HG03039 (cell line): ENCODE measurements around the gene AFG3L2.

ENCODE experiments used
- ATAC-seq: cut with Tn5 transposase; IDR thresholded peaks from one replicate; pipeline ENCODE4 v1.9.1; 2021; ENCODE audit warnings: mild to moderate bottlenecking, moderate library complexity; ENCODE audit not compliant: unreplicated experiment

AFG3L2 gene

DNA sequence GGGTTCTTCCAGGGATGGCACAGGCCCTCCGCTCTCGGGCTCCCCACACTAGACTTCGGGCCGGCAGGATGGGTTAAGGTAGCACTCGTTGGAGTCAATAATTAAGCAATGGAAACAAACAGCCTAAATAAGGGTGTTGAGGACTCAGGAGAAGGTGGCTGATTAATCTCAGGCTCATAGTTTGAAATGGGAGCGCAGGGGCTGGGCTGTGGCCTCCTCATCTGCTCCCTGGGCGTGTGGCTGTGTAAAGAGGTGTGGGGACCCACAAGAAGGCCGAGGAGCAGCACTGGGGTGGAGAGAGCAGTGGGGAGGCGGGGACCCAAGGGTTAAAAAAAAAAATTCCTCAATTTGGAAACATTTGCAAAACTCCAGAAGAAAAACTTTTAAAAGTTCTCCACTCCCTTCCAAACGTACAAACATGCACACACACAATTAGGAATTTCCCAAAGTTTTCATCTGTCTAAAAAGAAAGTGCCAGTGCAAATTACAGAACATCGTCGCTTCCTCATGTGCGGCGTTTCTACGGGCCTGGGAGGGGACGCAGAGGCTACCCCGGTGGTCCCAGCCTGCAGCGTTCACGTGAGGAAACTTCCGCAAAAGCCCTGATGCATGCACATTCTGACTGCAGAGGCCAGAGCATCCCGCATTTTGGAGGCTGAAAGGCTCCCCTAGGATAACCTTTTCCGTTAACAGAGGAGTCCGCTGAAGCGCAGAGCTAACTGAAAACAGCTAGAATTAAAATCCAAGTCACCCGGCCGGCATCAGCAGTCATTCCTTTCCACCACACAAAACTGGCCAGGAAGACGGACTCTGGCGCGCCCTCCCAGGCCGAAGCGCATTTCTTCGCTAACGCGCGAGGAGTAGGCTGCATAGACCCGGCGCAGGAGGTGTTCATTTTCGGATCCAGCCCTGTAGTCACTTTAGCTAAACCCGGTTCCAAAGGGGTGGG lies 70.0 kb downstream of the AFG3L2 start:
- no peak for ATAC-seq

DNA sequence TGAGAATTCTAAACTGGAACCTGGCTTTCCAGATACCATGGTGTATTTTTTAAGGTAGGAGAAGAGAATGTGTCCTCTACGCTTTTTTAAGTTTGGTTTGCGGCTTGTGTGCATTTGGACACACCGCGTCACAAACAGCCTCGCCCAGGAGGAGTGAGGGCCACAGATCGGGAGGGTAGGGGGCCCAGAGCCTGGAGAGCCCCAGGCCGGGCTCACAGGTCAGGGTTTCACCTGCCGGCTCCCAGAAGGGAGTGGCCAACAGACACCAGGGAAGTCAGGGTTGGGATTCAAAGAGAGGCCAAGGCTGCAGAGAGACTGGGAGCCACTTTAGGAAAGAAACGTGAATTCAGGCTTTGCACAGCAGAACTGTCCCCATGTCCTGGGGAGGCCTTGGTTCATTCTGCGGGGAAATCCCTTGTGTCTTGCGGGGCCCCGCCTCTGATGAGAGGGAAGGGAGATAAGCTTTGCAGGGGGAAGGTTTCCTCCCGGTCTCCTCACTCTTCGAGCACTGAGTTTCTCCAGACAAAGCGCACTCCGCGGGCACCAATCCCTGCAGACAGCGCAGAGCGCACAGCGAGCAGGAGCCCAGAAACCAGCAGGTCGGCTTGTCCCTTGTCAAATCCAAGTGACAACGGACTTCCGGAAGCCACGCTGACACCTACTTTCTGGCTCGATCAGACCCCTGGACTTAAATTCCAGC lies 70.9 kb downstream of the AFG3L2 start:
- ATAC-seq = no peak

DNA sequence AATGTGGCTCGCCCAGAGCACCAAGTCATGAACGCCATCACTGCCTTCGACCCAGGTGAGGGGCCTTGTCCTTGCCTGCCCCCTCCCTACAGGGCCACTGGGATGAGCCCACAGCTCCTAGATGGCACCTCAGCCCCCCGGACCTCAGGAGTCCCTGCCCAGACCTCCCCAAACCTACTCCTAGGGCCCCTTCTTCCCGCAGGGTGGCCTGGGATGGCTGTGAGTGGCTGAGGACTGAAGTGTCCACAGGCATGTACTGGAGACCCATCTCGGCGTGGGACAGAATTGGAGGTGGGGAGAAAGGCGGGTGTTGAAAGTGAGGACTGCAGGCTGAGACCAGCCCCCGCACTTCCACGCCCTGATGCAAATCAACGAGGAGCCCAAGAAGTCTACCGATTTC lies 71.8 kb downstream of the AFG3L2 start:
- no peak for ATAC-seq

DNA sequence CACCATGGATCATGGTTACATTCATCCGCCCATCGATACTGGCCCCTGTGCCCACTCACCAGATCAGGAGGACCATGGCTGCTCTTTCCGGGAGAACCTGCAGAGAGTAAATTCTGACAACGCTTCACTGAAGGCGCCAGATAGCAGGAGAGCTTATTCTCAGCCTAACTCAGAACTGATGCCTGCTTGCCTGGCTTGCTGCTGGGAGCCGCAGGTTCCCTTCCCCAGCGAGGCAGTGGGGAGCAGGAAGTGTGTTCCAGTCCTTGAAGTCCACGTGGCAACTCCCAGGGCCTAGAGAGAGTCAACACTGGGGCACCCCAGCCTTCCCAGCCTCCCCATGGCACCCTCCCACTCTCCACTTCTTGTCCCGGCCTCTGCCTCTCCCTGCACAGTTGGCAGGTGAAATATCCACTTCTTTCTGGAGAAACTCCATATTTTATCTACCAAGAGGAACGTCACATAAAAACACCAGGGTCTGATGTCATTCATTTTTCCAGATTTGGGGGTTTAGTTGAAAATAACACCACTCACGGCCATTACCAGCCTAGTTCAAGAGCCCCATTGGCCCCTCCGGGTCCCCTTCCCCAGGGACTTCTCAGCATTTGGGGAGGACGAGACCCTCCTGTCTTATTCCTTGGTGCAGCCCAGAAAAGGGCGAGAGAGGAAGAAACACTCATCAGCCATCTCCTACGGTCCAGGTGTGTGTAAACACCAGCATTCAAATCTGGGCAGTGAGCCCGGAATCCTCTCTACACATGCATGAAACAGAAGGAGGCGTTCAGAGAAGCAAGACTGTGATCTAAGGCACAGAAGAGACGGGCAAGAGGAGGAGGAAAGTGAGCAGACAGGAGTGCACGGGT lies 72.4 kb downstream of the AFG3L2 start:
- no peak for ATAC-seq

DNA sequence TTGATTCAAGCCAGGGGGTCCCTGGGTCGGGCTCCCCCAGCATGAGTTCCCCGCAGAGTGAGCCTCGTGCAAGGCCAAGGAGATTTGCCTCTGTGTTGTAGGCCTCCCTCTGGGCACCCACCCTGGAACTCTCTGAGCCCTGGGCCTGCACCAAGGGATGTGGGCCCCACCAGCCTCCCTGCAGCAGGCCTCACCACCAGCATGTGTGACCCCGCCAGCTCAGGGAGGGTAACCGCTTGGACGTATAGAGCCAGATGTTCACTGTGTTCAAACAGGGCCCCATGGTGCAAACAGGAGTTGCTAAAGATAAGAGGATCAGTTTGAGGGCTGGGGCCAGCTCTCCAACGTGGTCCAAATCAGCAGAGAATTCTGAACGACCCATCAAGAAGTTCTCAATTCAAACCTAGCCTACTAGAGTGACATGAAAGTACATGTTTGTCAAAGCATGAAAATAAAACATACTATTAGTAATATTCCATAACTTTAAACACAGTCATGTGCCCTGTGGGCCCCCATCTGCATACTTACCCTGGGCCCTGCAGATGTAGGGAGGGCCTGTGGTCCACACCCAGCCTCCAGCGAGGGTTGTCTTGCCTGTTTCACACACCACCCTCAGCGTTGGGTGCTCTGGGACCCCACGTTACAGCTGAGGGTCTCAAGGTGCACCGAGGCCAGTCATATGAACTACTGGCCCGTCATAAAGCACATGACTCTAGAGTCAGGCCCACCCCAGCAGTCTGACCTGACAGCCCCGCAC lies 74.5 kb downstream of the AFG3L2 start:
- no peak for ATAC-seq

DNA sequence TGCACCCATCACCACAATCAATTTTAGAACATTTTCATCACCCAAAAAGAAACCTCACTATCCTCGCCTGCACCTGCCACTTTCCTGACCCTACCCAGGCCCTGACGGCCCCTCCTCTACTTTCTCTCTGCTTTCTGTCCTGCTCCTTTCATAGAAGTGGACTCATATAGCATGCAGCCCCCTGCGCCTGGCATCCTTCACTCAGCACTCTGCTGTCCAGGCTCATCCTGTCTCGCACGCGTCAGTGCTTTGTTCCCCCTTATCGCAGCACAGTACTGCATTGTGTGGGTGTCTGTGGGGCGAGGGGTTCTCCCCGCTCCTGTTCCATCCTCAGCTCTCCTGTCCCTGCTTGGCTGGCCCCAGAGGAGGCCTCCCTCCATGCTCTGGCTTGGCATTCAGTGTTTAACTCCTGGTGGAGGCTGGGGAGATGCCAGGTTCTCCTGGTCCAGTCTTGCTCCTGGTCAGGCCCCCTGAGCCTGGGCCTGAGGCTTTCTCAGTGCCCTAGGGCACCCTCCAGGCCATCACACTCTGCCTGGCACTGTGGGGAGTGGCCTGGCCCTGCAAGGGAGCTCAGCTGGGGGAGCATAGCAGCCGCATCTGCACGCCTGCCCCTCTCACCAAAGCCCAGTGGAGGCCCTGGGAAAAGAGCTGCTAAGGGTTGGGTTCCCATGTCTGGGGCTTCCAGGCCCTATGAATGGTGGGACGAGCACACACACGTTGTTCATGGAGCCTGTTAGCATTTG lies 75.6 kb downstream of the AFG3L2 start:
- no peak for ATAC-seq

DNA sequence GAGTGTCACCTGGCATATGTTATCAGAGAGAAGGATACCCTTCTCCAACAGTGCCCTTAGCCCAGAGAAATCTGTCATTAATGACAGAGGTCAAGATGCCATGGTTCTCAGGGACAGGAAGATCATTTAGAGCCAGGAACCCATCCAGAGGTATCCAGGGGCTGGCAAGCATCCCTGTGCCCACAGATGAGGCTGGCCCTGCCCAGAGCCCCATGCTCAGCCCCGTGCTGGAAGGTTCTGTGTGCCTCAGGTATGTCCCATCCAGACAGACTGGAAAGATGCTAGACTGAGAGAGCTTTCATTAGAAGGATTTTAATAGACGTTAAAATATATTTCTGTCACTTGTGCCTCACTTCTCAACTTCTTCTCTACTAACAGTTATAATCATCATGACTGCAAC lies 77.2 kb downstream of the AFG3L2 start:
- ATAC-seq = no peak

DNA sequence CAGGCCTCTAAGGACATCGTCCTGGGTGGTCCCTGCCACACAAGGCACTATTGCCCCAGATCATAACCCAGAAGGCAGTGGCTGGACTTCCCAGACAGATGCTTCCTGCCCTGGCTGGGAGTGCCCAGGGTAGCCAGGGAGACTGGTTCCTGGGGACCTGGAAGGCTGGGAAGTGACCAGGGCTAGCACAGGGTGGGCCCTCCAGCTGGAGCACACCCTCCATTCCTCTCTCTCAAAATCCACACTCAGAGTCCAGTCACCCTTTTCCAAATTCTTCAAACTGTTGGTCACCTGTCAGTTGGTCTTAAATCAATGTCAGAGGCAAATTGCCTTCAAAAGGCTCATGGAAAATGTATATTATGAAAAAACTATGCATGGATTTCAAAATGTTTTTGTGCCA lies 80.6 kb downstream of the AFG3L2 start:
- ATAC-seq = no peak

DNA sequence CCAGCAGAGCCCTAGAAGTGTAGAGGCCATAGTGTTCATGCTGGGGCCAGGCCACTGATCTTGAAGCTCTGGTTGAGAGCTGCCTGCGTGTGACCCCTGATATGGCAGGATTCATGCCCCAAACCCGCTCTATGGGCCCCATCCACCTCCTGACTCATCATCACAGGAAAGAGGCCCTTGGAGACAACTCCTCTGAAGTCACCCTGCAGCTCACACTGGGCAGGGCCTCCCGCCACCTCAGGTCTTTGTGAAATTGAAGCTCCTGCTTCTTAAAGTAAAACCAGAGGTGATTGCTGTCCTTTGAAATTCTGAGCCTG lies 81.0 kb downstream of the AFG3L2 start:
- ATAC-seq = no peak

DNA sequence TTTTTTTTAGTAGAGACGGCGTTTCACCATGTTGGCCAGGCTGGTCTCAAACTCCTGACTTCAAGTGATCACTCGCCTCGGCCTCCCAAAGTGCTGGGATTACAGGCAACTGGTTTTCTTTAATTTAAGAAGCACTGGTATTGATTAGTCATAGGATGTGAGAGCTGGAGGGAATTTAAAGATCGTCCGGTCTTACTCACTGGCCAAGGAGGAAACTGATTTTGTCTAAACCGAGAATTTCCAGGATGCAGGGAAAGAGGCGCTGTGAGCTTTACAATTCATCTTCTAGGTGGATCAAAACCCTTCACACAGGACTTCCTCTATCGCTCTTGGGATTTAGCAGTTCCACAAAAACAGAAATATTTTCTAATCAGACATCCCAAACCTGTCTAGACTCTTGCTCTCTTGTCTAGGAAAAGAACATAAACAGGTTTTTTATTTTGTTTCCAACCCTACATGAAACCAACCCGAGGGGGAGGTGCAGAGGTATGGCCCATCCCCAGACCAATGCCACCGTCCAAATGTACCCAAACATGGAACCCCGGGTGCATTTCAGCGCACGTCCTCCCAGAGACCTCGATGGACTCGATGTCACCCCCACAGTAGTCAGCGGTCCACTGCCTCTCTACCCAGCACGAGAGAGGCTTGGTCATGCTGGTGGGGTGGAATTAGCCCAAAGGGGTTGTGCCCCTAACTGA lies 81.5 kb downstream of the AFG3L2 start:
- no peak for ATAC-seq

DNA sequence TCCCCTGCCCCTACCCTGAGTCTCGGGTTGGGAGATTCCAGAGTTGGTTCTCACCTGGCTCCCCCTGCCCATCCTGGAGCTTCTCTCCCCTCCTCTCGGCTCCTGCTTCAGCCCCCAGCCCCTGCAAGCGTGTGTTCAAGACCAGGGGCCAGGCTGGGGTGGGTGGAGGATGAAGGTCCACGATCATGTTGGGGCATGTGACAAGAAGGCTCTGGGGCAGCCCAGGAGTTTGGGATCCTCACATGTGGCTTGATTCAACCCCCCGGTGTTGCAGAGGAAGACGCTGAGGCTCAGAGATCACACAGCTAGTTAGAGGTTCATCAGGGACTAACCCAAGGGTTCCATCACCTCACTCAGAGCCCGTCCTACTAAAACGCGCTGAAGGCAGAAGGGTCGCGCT lies 83.2 kb downstream of the AFG3L2 start:
- ATAC-seq = no peak

DNA sequence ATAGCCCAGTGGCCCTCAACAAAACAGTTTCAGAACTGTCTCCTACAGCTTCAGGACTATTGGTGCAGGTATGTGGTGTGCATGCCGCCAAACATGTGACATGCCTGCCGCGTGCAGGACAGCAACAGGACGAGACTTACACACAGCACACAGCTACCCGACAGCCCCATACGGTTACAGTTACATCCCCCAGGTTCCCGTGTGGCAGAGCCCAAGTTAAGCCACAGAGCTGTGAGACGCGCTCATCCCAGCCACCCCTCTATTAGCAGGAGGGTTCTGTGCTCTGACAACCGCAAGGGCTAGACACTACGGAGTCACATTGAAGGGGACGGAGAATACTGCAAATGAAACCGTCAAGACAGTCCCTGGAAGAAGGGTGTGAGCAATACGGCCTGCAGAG lies 85.3 kb downstream of the AFG3L2 start:
- no peak for ATAC-seq

DNA sequence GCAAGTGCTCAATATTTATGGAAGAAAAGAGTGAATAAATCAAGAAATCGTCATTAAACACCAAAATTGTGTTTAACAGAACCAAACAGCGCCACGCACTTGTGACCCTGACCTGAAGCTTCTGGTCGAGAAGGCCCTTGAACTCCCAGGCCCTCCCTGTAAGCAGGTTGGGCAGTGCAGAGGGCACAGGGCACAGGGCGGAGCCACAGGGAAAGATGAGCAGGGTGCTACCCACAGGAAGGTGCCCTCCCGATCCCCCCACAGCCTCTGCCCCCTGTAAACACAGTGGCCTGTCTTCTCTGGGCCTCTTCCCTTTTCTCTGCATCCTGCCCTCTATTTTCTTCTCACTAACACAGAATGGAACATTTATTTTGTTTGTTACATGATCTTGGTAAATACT lies 85.9 kb downstream of the AFG3L2 start:
- ATAC-seq = no peak

DNA sequence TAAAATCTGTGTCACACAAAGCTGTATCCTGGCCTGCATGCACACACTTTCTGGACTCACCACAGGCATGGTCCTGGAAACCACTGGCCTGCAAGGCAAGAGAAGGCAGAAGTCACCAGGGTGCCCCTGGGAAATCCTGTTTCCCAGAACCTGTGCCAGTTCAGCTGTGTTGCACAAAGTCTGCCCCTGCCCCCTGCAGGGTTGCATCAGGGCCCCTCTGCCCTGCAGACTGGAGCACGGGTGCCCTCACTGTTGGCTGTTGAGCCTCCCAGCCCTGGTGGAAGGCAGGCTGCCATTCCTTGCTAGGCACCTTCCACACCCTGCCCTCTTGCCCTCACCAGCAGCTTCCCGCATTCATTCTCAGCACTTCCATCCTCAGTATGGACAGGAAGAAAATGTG lies 86.9 kb downstream of the AFG3L2 start:
- ATAC-seq = no peak

DNA sequence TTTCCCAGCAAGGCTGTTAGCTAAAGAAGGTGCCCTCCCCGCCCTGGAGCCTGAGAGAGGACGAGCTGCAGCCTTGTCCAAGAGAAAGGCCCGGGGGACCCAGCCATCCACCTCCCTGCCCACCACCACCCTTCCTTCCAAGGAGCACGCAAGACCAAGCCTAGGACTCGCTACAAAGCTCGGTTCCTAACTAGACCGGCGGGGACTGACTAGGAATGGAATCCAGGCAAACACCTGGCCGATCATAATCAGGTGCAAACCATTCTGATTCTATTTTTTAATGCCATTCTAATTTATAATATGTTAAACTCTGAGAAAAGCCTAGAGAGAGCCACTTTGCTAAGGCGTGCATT lies 88.6 kb downstream of the AFG3L2 start:
- no peak for ATAC-seq

DNA sequence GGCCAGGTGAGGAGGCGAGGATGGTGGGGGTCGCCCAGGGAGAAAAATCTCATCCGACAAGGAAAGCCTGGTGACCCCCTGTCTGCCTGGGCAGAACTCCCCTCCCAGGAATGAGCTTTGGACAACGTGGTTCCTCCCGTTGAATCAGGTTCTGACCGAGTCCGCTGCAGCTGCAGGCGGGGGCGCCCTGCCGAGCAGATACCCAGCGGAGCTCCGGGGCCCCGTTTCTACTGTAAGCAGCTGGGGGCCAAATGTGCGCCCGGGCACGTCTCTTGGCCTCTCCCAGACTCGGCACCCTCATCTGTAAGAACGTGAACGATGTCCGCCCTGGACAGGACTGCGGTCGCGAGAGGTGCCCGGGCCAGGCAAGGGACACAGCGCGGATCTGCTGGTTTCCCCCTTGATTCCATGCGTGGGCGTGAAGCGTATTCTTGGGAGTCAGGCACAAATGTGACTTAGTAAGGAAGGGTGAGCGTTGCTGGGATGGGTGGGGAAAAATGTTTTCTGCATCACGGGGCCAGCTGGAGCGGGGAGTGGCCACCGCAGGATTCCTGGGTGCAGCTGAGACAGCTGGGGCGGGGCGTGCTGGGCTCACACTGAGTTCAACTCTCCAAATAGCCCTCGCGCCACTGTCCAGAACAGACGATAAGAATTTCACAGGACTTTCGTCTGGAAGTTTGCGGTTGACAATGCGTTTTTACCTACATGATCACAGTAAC lies 89.2 kb downstream of the AFG3L2 start:
- no peak for ATAC-seq

DNA sequence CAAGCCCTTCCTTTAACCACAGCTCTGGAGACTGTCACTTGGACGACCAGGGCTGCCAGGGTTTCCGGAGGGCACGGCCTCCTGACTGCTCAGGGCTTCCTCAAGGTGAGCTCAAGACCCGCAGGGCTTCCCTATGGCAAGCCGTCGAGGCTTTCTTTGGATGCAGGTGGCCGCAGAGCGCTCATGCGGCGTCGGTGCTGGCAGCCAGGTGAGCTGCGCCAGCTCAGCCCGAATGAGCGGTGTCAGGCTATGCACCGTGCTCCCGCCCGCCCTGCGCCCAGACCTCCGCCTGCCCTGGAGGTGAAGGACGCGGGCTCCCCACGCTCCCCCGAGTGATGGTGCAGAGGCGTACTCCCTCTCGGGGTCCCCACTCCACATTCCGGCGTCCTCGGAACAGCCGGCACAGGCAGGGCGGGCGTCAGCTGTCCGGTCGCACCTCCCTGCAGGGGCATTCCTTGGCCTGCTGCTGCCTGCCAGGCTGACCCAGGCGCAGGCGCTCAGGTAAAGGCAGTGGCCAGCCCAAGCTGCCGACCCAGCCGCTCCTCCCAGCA lies 89.8 kb downstream of the AFG3L2 start:
- no peak for ATAC-seq

DNA sequence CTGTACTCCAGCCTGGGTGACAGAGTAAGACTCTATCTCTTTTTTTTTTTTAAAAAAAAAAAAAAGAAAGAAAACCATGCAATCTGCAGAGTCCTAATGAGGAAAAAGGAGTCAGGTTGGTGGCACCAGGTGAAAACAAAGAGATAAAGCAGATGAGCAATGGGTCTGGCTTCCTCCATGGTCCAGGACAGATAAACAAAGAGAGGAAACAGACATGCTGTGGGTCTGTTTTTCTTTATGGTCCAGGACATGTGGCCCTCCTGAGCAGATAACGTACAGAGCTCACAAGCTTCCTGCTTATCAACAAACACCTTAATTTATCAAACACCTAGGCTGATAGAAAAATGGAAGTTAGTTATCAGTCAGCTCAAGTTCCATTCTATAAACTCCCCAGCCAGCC lies 93.4 kb downstream of the AFG3L2 start:
- ATAC-seq = no peak

DNA sequence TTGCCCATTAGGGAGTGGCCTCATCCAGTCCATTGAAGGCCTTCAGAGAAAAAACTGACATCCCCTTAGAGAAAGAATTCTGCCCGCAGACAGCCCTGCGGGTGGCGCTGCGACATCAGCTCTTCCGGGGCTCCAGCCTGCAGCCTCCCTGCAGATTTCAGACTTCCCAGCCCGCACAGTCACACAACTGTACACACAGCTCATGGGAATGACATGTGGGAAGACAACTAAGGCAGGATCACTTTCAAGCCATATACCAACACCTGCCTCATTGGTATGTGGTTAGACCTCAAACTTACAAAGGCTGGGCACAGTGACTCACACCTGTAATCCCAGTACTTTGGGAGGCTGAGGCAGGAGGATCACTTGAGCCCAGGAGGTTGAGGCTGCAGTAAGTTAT lies 93.8 kb downstream of the AFG3L2 start:
- no peak for ATAC-seq
